Measurements from ENCODE around the gene CDX2.

DNA sequence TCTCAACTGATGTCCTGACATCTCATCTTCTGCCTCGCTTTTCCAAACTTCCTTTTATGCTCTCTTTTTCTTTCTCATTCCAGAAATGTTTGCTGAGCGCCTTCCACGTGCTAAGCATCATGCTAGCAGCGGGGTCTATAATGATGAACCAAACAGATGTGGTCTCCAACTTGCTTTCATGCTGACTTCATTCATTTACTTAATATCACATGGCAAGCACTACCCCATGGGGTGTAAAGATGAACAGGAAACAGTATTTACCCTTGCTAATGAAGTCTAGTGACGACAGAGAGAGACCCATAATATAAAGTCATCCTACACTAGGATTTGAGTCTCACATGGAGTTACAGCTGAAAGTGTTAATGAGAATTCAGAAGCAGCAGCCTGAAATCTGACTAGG is 40.9 kb upstream of the CDX2 start:
- TF ChIP-seq TAF1 (IDR thresholded peaks at IDR 0.05; ENCODE audit: borderline replicate concordance, insufficient read depth, low read length) (no peak), POLR2AphosphoS5 (IDR thresholded peaks at IDR 0.05; ENCODE audit: low read depth, low read length) (no peak)

Measured in PFSK-1 (cell line).